Activated T-helper 1 cell treated with anti-CD3 and anti-CD28 coated beads, Interleukin-2, amount 50 U/mL, for 16 hours (primary cell): ENCODE data around the gene GPC6.
"Not testable (repeated sequence)": the region's sequence is repeated elsewhere in the genome, so short reads cannot be mapped to it uniquely, and the experiment has no call there.

Source experiments
- DNase-seq, 2 donors: peaks; one replicate each; pipeline ENCODE4 v3.0.0-alpha.2; 2020; ENCODE audit warnings: low read depth in 1 of 2, low spot score in 1 of 2

GPC6 gene

DNA sequence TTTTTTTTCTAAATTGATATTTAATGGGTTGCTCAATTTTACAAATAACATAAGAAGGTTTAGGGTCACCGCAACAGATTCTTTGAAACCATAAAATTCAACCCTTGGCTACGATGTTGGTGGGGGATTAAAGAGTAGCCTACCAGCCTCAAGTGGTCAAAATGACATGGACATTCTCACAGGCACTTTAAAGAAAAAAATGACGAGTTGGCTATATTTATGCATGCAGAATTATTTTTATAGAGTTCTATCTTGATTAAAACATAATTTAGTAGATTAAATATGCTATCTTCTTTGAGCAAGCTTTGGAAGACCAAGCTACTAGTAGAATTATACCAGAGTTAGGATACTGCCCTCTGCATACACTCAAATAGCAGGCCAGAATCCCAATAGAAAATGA is 959.9 kb downstream of the GPC6 start:
- no peak for DNase-seq

- no peak for DNase-seq
Observed at GRCh38 chr13:94188201-94188854, 961.7 kb downstream of the GPC6 start.

DNA sequence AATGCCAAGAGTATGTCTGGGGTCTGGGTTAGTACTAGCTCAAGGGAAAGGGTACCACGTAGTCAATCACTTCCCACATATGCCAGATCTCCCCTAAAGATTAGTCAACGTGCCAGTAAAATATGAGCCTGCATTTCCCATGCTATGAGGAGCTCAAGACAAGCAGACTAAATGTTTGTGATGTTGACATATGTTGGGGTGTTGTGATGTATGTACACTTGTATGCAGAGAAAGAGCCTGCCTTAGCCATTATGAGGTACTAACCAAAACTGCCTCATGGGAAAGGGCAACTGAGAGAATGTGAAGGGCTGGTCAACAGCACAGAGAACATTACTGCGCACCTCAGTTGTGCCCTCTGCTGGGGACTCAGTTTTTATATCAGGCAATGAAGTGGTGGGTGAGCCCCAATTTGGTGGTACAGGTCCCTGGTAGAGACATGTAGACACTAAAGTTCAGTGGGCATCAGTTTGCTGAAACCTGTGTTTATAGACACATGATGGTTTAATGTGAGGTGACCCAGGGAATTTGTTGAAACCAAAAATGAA is 965.9 kb downstream of the GPC6 start:
- no peak for DNase-seq

DNA sequence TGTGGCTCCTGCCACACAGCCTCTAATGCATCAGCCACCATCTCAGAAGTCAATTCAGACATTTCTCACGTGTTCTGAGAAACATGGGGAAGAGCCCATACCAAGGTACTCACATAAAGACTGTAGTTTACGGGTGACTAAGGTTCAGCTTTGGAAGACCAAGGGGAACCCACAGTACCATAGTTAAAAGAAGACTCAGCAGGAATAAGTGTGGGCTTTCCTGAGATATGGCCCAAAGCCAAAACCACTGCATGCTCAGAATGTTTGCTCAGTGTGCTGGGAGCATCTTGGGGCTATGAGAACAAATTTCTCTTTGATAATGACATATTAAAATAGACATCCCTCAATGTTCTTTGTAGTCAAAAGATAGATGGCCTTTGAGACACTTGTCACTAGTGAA is 969.1 kb downstream of the GPC6 start:
- no peak for DNase-seq

DNA sequence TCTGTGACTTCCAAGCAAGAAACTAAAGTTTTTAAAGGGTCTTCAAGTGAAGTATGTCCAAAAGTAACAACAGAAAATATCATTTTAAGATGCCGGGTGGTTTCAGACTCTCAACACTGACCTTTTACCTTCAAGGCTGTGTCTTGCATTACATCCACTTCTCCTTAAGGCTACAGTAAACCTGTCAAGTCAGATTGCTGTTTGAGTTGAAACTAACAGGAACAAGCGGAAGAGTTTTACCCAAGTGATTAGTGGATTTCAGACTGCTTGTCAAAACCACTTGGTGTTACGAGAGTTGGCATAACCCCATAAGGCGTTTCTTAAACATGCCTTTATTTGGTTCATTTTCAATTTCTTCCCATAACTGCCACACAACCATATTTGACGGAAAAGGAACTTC is 969.8 kb downstream of the GPC6 start:
- DNase-seq, result no peak

DNA sequence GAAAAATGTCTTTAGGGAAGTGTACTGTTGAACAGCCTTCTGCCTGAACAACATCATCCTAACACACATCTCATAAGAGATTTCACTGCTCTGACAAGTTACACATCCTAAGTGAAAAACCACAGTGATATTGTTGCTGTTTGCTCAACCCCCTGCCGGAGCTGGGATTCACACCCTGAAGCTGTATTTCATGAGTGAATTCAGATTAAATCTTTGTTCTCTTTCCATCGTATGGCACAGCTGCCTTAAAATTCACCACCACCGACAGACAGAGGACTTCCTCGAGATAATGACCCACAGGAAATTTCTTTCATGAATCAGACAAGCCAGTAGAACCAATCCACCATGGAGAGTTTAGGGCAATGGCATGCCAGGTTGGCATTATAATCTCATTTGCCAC is 972.1 kb downstream of the GPC6 start:
- DNase-seq, result no peak

DNA sequence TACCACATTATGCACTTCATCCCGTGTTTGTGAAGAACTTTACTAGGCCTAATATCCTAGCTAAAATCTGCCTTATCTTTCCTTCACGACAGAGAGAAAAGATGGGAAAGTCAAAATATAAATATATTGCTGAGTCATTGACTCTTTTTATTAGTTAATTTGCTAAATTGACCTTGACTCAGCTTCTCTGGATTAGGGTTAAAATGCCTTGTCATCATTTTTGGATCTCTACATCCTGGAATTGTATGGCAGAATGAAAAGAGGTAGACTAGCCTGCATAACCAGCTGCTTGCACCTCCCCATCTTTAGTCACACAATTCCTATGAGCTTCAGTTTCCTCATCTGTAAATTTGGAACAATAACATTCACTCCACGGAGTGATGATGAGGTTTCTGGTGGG is 972.5 kb downstream of the GPC6 start:
- DNase-seq, result no peak

GRCh38 chr13:94201022-94201421 is 974.4 kb downstream of the GPC6 start:
- no peak for DNase-seq

- no peak for DNase-seq
Observed at GRCh38 chr13:94204163-94204562, 977.6 kb downstream of the GPC6 start.

DNA sequence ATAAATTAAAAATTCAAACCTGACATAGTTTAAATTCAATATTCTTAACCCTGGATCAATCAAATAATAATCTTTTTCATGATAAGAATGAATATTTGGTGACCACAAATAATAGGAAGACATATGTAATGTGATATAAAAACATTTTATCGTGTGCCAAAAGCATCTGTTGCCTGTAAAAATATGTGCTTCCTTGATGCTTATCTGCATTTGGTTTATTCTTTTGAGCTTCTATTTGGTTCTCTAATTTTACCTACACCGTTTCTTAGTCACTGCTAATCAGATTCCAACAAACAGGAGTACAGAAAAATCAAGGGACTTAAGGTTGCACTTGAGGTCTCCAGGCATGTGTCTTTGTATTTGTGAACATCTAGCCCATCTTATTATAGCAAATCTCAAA is 978.3 kb downstream of the GPC6 start:
- no peak for DNase-seq

- no peak for DNase-seq
Observed at GRCh38 chr13:94205896-94206295, 979.3 kb downstream of the GPC6 start.

GRCh38 chr13:94209117-94209516 is 982.5 kb downstream of the GPC6 start:
- DNase-seq, result no peak

GRCh38 chr13:94209913-94210312 is 983.3 kb downstream of the GPC6 start:
- not testable (repeated sequence) for DNase-seq

DNA sequence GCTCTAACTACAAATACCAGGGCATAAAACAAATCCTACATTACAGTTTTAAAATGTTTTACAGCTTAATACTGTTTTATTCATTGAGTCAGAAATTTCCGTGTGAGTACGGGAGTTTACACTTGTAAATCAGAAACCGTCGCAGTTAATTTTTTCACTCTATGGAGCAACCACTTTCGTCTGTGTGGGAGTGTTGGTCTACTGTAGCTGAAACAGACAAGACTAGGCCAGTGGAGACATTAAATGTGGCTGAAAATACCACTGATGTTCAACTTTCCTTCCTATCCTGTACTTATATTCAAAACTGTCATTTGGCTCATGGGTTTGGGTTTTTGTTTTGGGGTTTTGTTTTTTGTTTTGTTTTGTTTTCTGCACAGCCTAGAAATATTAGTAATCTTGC is 984.2 kb downstream of the GPC6 start:
- DNase-seq, result no peak

GRCh38 chr13:94212196-94212595 is 985.6 kb downstream of the GPC6 start:
- no peak for DNase-seq

DNA sequence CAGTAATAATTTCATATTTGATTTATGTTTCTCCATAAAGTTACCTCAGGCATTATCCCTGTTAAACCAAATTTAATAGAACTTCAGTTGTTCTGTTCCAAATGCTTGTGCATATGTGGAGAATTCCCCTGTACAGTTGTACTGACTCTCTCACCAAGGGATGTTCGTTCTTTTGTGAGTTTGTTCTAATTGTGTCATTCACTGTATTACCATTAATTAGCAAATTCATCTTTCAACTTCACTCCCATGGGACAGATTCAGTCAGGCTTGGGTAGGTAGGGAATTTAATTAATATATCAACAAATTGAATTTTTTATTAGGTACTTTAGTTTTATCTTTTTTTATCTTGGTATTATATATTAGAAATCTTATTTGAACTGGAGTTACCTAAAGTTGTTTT is 987.5 kb downstream of the GPC6 start:
- DNase-seq, result no peak

- DNase-seq, result no peak
Observed at GRCh38 chr13:94214975-94215374, 988.4 kb downstream of the GPC6 start.

DNA sequence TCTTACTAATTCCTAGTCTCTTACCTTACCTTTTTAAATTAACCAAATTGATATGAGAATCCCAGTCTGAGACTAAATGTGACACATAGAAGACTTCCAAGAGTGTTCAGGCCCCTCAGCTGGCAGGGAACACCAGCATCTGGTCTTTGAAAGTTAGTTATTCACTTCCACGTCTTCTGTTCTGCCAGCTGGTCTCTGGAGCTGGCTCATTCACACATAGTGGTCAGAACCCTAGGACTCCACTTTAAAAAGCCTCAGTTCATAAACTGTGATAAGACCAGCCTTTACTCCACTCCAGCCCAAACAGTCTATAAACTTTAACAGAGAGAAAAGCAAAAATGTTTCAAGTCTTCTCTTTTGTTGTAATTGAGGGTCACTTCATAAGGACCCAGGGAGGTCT is 989.9 kb downstream of the GPC6 start:
- no peak for DNase-seq

DNA sequence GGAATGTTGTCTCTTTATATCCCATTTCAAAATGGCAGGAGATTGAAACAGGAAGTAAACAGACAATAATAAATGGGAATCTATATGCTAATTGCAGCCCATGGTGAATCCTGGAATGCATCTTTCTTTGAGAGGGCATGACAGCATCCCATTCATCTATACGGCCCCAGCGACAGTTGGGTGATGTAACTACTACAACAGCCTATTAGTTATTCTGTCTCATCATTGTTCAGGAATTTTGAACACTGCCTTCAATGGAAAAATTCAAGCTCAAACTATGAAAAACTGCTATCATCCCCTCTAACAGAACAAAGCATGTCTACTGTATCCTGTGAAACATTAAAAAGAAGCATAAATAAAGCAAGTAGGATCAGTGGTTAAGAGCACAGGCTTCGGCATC is 990.8 kb downstream of the GPC6 start:
- no peak for DNase-seq

- no peak for DNase-seq
Observed at GRCh38 chr13:94218537-94218936, 991.9 kb downstream of the GPC6 start.

DNA sequence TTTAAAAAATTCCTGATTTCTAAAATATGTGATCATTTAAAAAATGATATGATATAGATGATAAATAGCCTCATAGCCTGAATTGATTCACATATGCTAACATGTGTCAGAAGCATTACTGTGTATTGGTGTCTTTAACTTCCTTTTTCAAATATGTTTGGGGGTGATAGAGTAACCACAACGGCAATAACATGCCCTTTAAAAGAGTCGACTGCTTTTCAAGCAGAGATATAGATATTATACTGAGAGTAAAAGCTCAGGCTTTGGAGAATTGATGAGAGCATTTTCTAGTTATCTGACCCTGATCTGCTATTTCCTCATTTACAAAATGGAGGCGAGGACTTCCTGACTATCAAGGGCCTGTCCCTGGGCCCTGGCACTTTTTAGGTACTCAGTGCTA is 992.3 kb downstream of the GPC6 start:
- no peak for DNase-seq

DNA sequence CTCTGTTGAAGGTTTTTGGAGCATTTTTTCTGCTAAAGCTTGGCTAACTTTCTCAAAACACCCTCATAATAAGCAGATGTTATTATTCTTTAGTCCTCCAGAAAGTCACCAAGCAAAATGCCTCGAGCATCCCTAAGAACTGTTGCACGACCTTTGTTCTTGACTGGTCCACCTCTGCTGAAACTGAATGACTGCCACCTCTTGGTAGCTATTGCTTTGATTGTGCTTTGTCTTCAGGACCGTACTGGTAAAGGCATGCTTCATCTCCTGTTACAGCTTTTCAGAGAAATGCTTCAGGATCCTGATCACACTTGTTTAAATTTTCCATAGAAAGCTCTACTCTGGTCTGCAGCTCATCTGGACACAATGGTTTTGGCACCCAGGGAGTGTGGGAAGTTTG is 998.1 kb downstream of the GPC6 start:
- no peak for DNase-seq

- no peak for DNase-seq
Observed at GRCh38 chr13:94227255-94227879, 1000.8 kb downstream of the GPC6 start.
